WI38 (cell line): Measurements from ENCODE around the gene COLGALT1.

Experiments
- H3K4me3 ChIP-seq: 2 replicates; pipeline ENCODE4 v1.5.1; 2011; ENCODE audit warnings: low read depth, mild to moderate bottlenecking, control low read depth, low read length
- TF ChIP-seq, protein P1 (sequence below): IDR thresholded peaks from 2 replicates; pipeline ENCODE4 v1.5.1; 2012; ENCODE audit warnings: low read depth, mild to moderate bottlenecking, control low read depth, low read length

Gene COLGALT1

DNA sequence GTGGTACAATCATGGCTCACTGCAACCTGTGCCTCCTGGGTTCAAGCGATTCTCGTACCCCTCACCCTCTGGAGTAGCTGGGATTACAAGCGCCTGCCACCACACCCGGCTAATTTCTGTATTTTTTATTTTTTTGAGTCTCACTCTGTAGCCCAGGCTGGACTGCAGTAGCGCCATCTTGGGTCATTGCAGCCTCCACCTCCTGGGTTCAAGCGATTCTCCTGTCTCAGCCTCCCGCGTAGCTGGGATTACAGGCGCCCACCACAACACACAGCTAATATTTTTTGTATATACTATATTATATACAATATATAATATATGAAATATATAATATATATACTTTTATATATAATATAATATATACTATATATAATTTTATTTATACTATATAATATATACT lies 52.5 kb downstream of the COLGALT1 start:
- TF ChIP-seq, protein P1, sequence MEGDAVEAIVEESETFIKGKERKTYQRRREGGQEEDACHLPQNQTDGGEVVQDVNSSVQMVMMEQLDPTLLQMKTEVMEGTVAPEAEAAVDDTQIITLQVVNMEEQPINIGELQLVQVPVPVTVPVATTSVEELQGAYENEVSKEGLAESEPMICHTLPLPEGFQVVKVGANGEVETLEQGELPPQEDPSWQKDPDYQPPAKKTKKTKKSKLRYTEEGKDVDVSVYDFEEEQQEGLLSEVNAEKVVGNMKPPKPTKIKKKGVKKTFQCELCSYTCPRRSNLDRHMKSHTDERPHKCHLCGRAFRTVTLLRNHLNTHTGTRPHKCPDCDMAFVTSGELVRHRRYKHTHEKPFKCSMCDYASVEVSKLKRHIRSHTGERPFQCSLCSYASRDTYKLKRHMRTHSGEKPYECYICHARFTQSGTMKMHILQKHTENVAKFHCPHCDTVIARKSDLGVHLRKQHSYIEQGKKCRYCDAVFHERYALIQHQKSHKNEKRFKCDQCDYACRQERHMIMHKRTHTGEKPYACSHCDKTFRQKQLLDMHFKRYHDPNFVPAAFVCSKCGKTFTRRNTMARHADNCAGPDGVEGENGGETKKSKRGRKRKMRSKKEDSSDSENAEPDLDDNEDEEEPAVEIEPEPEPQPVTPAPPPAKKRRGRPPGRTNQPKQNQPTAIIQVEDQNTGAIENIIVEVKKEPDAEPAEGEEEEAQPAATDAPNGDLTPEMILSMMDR: no peak
- H3K4me3 ChIP-seq: no peak overlapping the region

DNA sequence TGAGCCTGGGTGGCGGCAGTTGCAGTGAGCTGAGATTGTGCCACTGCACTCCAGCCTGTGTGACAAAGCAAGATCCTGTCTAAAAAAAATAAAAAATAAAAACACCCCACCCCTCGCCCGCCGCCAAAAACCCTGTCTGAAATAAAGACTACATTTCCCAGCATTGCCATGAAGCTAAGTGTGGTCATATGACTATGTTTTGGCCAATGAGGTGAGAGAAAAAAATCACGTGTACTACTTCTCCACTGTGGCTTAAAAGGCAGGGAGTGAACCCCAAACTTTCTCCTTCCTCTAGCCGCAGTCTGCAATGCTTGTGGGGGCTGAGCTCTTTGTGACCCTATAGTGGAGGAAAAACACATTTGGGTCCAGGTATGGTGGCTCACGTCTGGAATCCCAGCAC lies 54.9 kb downstream of the COLGALT1 start:
- TF ChIP-seq, protein P1: no peak
- H3K4me3 ChIP-seq: no peak overlapping the region

DNA sequence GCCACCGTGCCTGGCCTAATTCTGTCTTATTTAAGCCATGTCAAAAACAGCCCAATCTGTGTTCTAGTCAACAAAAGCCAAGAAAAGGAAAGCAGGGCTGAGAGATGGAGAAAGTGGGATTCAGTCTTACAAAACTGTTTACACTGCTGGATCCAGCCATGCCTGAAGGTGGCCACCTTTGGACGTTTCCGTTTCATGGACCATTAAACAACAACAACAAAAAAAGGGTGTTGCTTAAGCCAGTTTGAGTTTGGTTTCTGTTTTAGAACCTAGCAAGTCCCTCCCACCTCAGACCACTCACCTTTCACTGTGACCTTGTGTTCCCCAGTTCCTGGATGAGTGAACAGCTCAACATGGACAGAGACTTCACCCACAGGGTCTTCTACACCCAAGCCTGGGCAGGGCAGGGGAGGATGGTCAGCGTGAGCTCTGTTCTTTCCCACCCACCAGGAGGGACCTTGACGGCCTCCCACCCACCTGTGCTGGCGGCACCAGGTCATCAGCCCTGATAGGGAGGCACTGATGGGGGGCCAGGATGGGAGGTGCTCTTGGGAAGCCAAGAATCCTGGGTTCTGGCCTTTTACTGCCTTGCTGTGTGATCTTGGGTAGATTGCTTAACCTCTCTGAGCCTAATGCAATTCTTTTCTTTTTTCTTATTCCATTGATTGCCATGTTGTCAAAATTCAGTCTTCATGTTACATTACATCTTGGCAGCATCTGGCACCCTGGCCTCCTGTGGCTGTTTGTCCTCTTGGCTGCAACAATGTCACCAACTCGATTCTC lies 56.2 kb downstream of the COLGALT1 start:
- H3K4me3 ChIP-seq: no peak overlapping the region
- TF ChIP-seq, protein P1: no peak

DNA sequence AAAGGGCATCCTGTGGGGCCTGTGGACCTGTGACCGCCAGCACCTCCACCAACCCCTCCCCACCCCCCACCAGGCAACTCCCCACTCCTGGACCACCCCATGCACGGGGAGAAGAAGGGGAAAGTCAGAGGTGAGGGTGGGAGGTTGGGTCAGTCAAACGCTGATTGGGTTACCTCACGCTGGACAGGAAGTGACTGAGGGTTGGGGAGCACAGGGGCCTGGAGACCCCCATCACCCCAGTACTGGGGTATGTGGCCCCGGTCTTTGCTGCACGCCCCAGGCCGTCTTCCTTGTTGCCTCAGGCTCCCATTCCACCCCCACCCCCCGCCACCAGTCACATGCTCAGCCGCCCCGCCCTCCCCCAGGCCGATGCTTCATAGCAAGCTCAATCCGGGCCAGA lies 59.0 kb downstream of the COLGALT1 start:
- no peak overlapping the region for H3K4me3 ChIP-seq
- TF ChIP-seq, protein P1: no peak

DNA sequence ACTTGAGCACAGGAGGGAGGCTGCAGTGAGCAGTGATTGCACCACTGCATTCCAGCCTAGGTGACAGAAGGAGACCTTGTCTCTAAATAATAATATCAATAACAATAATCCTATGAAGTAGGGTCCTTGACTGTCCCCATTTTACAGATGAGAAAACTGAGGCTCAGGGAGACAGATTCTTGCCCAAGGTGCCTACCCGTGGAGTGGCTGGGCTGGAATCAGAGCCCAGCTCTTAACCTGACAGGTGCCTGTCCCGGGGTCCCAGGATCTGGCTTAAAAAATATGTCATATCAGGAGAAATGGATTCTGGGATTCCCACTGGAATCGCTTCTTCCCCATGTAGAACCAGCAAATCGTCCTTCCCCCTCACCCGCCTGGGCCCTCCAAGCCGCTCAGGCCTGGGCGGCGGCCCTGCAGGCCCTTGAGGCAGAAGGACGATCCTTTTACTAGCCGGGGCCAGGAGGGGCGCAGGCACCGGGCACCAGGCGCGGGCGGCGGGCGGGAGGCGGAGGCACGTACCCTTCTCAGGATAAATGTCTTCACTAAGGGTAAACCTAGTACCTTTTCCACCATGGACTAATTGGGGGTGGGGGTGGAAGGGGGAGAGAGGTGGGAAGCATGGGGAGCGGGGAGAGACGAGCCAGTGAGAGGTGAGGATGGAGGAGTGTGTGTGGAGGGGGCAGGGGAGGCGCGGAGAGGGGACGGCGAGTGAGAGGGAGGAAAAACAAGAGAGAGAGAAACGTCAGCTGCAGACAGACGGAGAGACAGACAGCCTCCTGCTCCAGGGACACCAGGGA lies 60.6 kb downstream of the COLGALT1 start:
- H3K4me3 ChIP-seq: no peak overlapping the region

DNA sequence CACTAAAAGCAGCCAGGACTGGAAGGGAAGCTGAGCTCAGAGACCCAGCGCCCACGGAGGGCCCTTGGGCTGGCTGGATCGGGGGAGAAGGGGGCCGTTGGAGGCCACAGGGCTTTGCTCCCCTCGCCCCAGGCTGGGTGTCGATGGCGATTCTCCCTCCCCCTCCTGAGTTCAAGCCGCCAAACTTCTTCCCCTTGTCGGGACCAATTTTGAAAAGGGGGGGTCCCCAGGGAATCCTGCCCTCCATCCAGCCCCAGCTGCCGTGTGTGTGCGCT lies 61.2 kb downstream of the COLGALT1 start:
- no peak overlapping the region for H3K4me3 ChIP-seq
- TF ChIP-seq, protein P1: no peak

More for the DNA sequence above, 60.6 kb downstream of the COLGALT1 start:
- TF ChIP-seq, protein P1: no peak

DNA sequence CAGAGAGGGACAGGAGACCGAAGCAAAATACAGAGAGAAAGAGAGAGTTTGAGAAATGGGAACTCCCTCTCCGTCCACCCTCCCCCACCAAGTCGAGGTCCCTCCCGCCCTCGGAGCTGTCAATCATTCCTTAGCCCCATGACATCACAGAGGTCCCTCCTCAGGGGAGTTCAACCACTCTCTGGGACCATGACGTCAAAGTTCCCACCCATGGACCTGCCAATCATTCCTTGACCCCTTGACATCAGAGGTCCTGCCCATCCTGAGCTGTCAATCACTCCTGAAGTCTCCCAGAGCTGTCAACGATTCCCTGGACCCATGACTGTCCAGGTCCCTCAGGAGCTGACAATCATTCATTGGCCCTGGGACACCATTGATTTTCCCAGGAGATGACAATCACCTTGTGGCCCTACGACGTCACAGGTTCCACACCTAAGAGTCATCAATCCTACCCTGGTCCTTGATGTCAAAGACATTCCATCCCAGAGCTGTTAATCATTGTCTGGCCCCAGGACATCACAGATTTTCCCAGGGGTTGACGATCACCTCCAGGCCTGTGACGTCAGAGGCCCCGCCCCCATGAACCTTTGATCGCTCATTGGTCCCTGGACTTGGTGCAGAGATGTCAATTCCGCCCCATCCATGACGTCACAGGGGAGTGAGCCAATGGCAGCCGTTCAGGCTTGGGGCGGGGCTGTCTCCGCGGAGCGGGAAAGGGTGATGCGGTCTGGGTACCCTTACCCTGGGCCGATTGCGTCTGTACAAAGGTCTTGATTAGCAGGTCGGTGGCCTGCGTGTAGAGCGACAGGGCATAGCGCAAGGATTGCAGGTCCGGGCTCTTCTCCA lies 61.7 kb downstream of the COLGALT1 start:
- no peak overlapping the region for H3K4me3 ChIP-seq

More for the DNA sequence above, 61.7 kb downstream of the COLGALT1 start:
- TF ChIP-seq, protein P1: no peak
